Measurements from ENCODE around the gene LCNL1. TPM values are rescaled to one million over a fixed set of nuclear protein-coding genes. Genes with fewer than 3 reads are reported as not detected.

Gene LCNL1
- total and polyA plus RNA-seq, 2 experiments from 2014 or later = 0.13 to 0.47 TPM

DNA sequence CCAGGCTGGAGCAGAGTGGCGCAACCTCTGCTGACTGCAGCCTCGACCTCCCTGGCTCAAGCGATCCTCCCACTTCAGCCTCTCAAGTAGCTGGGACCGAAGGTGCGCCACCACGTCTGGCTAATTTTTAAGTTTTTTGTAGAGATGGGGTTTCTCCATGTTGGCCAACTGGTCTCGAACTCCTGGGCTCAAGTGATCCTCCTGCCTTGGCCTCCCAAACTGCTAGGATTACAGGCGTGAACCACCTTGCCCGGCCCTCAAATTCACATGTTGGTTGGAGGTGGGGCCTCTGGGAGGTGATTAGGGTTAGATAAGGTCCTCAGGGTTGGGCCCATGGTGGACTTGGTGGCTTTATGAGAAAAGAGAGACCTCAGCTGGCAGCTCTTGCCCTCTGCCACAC lies 20.6 kb upstream of the LCNL1 start:
- H3K4me1 ChIP-seq (ENCODE audit: insufficient read depth) = no peaks in the 10 kb centered on the region
- no peaks in the 10 kb centered on the region for H3K27me3 ChIP-seq
- no peaks in the 10 kb centered on the region for H4K20me1 ChIP-seq (ENCODE audit: insufficient read depth, poor library complexity, severe bottlenecking)
- H3K9me3 ChIP-seq (ENCODE audit: low read depth) = no peaks in the 10 kb centered on the region
- H3K36me3 ChIP-seq (replicated peaks; ENCODE audit: insufficient read depth, low read depth) = no peaks in the 10 kb centered on the region
- H2AFZ ChIP-seq = no peak overlapping the region
- no peaks in the 10 kb centered on the region for H3K79me2 ChIP-seq
- H3K4me3 ChIP-seq = no peak overlapping the region
- no peaks in the 10 kb centered on the region for H3K9me2 ChIP-seq (replicated peaks; ENCODE audit: insufficient read depth)
- no peak for DNase-seq (ENCODE audit: low spot score)
- no peak overlapping the region for H3K27ac ChIP-seq
- WGBS (ENCODE audit: low lambda C conversion rate, missing lambda C conversion rate) = 95% methylated on average over 9 of the region's 9 CpGs
- no peak for TF ChIP-seq EZH2 (IDR thresholded peaks at IDR 0.05; ENCODE audit: borderline replicate concordance)
- no peak for TF ChIP-seq EZH2phosphoT487 (IDR thresholded peaks at IDR 0.05; ENCODE audit: low read depth, severe bottlenecking, unreplicated experiment)
- TF ChIP-seq, protein P1, sequence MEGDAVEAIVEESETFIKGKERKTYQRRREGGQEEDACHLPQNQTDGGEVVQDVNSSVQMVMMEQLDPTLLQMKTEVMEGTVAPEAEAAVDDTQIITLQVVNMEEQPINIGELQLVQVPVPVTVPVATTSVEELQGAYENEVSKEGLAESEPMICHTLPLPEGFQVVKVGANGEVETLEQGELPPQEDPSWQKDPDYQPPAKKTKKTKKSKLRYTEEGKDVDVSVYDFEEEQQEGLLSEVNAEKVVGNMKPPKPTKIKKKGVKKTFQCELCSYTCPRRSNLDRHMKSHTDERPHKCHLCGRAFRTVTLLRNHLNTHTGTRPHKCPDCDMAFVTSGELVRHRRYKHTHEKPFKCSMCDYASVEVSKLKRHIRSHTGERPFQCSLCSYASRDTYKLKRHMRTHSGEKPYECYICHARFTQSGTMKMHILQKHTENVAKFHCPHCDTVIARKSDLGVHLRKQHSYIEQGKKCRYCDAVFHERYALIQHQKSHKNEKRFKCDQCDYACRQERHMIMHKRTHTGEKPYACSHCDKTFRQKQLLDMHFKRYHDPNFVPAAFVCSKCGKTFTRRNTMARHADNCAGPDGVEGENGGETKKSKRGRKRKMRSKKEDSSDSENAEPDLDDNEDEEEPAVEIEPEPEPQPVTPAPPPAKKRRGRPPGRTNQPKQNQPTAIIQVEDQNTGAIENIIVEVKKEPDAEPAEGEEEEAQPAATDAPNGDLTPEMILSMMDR (IDR thresholded peaks at IDR 0.05; ENCODE audit: poor library complexity) = no peak
- no peak overlapping the region for H3K4me2 ChIP-seq

DNA sequence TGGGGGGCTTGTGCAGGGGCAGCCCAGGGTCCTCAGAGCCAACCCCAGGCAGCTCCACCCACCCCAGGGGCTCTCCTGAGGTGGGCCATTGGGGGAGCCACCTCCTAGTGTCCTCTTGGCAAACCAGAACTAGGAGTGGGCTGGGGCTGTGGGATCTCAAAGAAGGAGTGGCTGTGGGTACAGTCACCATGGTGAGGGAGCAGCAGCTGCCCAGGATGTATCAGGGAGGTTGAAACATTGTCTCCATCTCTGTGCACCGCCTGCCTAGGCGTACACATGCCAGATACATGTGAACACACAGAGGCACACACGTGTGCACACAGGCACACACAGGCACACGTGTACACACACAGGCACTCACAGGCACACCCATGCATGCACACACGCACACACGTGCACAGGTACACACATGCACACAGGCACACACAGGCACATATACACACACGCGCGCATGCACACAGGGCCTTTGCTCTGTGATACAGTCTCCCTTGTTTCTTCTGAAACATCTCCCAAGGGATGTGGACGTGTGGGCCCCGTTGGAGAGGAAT lies 20.0 kb upstream of the LCNL1 start:
- Histone ChIP-seq H3K36me3 (replicated peaks; ENCODE audit: insufficient read depth, low read depth) (no peaks in the 10 kb centered on the region), H3K27me3 (no peaks in the 10 kb centered on the region), H3K79me2 (no peaks in the 10 kb centered on the region), H3K4me3 (no peak overlapping the region), H3K27ac (no peak overlapping the region), H2AFZ (no peak overlapping the region), H3K9me3 (ENCODE audit: low read depth) (no peaks in the 10 kb centered on the region), H3K9me2 (replicated peaks; ENCODE audit: insufficient read depth) (no peaks in the 10 kb centered on the region), H3K4me2 (no peak overlapping the region), H4K20me1 (ENCODE audit: insufficient read depth, poor library complexity, severe bottlenecking) (no peaks in the 10 kb centered on the region), H3K4me1 (ENCODE audit: insufficient read depth) (no peaks in the 10 kb centered on the region)
- TF ChIP-seq, protein P1 (IDR thresholded peaks at IDR 0.05; ENCODE audit: poor library complexity) = no peak
- TF ChIP-seq EZH2 (IDR thresholded peaks at IDR 0.05; ENCODE audit: borderline replicate concordance) = no peak
- no peak for TF ChIP-seq EZH2phosphoT487 (IDR thresholded peaks at IDR 0.05; ENCODE audit: low read depth, severe bottlenecking, unreplicated experiment)
- WGBS (ENCODE audit: low lambda C conversion rate, missing lambda C conversion rate) = 84% methylated on average over 11 of the region's 11 CpGs
- DNase-seq (ENCODE audit: low spot score) = no peak

DNA sequence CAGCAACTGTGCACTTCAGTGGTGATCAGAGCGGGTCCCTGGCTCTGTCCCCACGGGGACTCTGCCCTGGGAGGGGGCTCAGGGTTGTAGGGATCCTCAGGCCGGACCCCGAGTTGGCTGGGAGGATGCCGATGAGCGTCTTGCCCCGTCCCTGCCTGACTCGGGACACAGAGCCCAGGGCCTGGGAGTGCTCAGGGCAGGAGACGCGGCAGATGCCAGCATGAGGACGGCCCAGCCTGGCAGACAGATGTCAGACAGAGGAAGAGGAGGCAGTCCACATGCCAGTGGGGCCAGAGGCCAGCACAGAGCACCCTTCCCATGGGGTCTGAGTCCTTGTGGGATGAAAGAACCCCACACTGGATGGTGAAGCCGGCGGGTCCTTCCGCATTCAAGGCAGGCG lies 19.5 kb upstream of the LCNL1 start:
- no peaks in the 10 kb centered on the region for H3K27me3 ChIP-seq
- WGBS (ENCODE audit: low lambda C conversion rate, missing lambda C conversion rate) = 86% methylated on average over 15 of the region's 15 CpGs

DNA sequence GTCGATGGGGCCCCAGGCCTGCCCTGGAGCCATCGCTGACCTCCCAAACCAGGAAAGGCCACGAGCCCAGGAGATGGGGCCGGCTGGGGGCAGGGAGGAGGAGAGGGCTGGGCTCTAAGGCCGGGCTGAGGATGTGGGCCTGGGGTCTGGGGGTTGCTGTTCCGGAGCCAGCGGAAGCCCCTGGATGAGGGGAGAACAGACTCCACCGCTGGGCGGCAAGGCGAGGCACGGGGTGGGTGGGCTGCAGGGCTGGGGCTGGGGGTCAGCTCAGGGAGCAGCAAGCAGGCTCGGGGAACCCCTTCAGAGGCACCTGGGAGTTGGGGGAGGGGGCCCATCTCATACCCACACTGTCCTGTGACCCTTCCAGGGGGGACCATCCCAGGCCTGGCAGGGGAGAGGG lies 19.0 kb upstream of the LCNL1 start:
- Histone ChIP-seq H3K36me3 (replicated peaks; ENCODE audit: insufficient read depth, low read depth) (no peaks in the 10 kb centered on the region), H3K27me3 (no peaks in the 10 kb centered on the region), H3K4me2 (no peak overlapping the region), H3K9me2 (replicated peaks; ENCODE audit: insufficient read depth) (no peaks in the 10 kb centered on the region), H3K79me2 (no peaks in the 10 kb centered on the region), H3K27ac (no peak overlapping the region), H4K20me1 (ENCODE audit: insufficient read depth, poor library complexity, severe bottlenecking) (no peaks in the 10 kb centered on the region), H3K4me1 (ENCODE audit: insufficient read depth) (no peaks in the 10 kb centered on the region), H3K4me3 (no peak overlapping the region), H3K9me3 (ENCODE audit: low read depth) (no peaks in the 10 kb centered on the region), H2AFZ (no peak overlapping the region)
- TF ChIP-seq, protein P1 (IDR thresholded peaks at IDR 0.05; ENCODE audit: poor library complexity) = no peak
- TF ChIP-seq EZH2 (IDR thresholded peaks at IDR 0.05; ENCODE audit: borderline replicate concordance) = no peak
- no peak for TF ChIP-seq EZH2phosphoT487 (IDR thresholded peaks at IDR 0.05; ENCODE audit: low read depth, severe bottlenecking, unreplicated experiment)
- 90% methylated on average over 11 of the region's 12 CpGs for WGBS (ENCODE audit: low lambda C conversion rate, missing lambda C conversion rate)
- no peak for DNase-seq (ENCODE audit: low spot score)

More for the DNA sequence above, 19.5 kb upstream of the LCNL1 start:
- H3K9me2 ChIP-seq (replicated peaks; ENCODE audit: insufficient read depth) = no peaks in the 10 kb centered on the region
- no peak overlapping the region for H3K4me3 ChIP-seq
- H3K79me2 ChIP-seq = no peaks in the 10 kb centered on the region
- no peaks in the 10 kb centered on the region for H3K4me1 ChIP-seq (ENCODE audit: insufficient read depth)
- no peak for DNase-seq (ENCODE audit: low spot score)
- no peaks in the 10 kb centered on the region for H3K9me3 ChIP-seq (ENCODE audit: low read depth)
- TF ChIP-seq EZH2phosphoT487 (IDR thresholded peaks at IDR 0.05; ENCODE audit: low read depth, severe bottlenecking, unreplicated experiment) = no peak
- H3K4me2 ChIP-seq = no peak overlapping the region
- no peaks in the 10 kb centered on the region for H4K20me1 ChIP-seq (ENCODE audit: insufficient read depth, poor library complexity, severe bottlenecking)
- no peaks in the 10 kb centered on the region for H3K36me3 ChIP-seq (replicated peaks; ENCODE audit: insufficient read depth, low read depth)
- H3K27ac ChIP-seq = no peak overlapping the region
- no peak overlapping the region for H2AFZ ChIP-seq

Data from hepatocyte (in vitro differentiated cells).